Fibroblast of villous mesenchyme (primary cell): ENCODE measurements around the gene TSPO. TPM values are rescaled to one million over a fixed set of nuclear protein-coding genes. Genes with fewer than 3 reads are reported as not detected.

ENCODE experiments used
- DNase-seq: peaks from one replicate; pipeline ENCODE4 v3.0.0-alpha.2; 2010; ENCODE audit warnings: low read depth
- H3K4me3 ChIP-seq: 2 replicates; pipeline ENCODE4 v1.5.1; 2011; ENCODE audit warnings: low read depth, mild to moderate bottlenecking, low read length
- total RNA-seq: library from RNA; depleted of rRNA; stranded (reverse); fragments of >200 nt; gene quantifications from 2 replicates; pipeline ENCODE4 v1.2.3, GENCODE V29; 2012
- TF ChIP-seq, protein P1 (sequence below): IDR thresholded peaks from 2 replicates; pipeline ENCODE4 v1.5.1; 2012; ENCODE audit warnings: low read depth, mild to moderate bottlenecking, low read length; ENCODE audit not compliant: insufficient read depth

TSPO gene
- total RNA-seq, 1 donor = 177 TPM

DNA sequence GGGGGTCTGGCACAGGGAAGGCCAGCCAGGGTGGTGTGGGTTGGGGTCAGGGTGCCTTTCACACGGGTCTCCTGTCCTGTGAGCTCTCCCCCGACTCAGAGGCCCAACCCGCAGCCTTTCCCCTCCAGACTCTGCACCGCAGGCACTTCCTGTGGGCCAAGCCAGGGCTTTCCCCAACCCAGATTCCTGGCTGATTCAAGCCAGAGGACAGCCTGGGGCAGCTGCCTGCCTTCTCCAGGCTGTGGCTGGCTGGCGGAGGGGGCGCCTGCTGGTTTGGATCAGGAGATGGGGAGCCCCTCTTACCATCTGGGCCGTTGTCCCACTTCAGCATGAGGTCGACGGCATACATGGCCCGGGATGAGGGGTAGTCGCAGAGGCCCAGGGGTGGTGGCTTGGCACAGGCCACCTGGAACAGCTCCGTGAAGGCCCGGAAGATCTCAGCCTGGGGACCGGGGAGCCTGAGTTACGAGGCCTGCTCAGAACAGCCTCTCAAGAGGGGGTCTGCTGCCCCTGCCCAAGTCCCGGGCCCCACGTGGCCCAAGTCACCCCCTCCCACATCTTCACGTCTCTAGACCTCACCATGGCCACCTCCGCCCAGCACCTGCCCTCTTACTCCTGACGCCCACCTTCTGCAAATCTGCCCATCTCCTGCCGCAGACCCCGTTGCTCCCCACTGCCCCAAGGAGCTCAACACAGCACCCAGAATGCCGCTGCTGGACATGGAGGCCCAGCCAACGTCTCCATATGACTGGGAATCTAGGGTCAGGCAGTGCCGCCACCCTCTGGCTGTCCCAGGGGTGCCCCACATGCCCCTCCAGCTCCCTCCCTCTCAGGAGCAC lies 17.3 kb downstream of the TSPO start:
- TF ChIP-seq, protein P1, sequence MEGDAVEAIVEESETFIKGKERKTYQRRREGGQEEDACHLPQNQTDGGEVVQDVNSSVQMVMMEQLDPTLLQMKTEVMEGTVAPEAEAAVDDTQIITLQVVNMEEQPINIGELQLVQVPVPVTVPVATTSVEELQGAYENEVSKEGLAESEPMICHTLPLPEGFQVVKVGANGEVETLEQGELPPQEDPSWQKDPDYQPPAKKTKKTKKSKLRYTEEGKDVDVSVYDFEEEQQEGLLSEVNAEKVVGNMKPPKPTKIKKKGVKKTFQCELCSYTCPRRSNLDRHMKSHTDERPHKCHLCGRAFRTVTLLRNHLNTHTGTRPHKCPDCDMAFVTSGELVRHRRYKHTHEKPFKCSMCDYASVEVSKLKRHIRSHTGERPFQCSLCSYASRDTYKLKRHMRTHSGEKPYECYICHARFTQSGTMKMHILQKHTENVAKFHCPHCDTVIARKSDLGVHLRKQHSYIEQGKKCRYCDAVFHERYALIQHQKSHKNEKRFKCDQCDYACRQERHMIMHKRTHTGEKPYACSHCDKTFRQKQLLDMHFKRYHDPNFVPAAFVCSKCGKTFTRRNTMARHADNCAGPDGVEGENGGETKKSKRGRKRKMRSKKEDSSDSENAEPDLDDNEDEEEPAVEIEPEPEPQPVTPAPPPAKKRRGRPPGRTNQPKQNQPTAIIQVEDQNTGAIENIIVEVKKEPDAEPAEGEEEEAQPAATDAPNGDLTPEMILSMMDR = no peak
- peak; percentile 28 for DNase-seq
- H3K4me3 ChIP-seq = no peak overlapping the region

DNA sequence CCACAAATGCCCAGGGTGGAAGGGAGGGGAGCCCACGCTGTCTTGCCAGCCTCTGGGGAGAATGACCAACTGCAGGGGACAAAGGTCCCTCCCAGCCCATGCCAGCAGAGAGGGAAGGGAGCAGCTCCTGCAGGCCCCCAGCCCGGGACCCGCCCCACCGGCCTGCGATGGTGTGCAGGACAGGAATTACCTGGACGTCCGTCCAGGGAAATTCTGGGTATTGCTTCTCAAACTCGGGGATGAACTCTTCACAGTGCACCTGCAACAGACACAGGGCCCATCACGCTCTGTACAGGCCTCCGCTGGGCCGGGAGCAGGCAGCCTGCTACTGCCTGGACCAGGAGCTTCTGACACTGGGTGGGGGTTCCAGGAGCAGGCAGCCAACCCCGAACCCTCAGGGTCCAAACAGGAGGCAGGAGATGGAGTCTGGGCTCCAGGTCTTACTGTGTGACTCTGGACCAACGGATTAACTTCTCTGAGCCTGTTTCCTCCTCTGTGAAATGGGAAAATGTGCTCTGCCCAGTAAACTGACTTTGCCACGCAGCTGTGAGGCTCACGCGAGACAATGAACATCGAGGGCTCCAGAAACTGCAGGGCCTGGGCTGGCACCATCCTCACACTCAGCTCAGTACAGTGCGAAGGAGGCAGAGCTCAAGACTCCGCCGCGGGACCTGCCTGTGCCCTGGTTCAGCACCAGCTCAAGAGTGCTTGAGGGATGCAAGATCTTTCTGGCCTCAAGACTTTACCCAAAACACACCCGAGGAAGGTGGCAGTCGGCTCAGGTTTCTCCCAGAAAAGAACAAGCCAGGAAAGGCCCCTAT lies 18.2 kb downstream of the TSPO start:
- no peak for DNase-seq
- TF ChIP-seq, protein P1 = no peak
- no peak overlapping the region for H3K4me3 ChIP-seq

DNA sequence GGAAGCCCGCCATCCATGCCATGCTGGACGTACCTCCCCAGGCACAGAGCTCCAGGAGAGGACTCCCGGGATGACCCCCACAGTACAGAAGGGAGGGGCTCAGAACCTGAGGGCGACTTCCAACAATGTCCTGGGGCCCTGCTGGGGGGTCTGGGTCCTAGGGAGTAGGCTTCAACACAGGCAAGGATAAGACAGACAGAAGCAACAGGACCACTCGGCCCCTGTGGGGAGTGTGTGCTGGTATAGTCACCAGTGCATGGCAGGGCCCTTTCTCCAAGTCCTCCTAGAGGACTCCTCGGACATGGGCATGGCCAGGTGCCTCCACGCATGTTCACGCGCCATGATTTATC lies 18.7 kb downstream of the TSPO start:
- DNase-seq = no peak
- TF ChIP-seq, protein P1 = no peak
- H3K4me3 ChIP-seq = no peak overlapping the region

DNA sequence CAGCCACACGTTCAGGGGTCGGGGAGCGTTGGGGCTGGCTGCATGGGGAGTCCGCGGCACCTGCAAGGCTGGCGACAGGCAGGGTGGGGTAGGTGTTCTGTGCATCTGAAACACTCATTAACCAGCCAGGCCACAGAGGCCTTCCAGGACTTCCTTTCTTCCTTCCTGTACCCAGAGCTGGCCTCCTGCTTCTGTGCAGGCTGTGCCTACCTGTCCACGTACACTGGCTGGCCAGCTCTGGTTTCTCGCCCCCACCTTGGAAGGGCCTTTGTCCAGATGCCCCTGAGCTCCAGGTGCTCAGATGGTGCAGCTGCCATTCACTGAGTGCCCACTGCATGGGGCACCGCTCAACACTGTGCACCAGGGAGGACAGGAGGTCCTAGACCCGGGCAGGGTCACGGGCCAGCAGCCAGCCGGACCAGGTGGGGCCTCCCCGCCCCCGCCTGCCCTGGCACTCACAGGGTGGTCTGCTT lies 19.7 kb downstream of the TSPO start:
- DNase-seq = no peak
- H3K4me3 ChIP-seq = no peak overlapping the region
- TF ChIP-seq, protein P1 = no peak

DNA sequence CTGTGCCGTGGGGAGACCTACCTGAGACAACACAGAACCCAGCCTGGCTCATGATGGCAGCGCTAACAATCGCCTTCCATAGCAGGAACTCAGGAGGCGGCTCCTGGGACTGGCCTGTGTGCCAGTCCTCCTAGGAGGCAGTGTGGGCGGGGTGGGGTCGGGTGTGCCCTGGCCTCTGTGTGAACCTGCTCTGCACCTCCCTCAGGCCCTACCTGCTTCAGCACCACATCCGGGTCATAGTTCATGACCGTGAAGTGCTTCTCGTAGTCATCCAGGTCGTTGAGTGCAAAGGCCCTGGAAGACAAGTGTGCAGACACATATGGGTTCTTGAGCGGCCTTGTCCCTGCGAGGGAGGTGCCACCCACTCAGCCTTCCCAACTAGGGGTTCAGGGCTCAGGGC lies 20.2 kb downstream of the TSPO start:
- TF ChIP-seq, protein P1 = no peak
- no peak overlapping the region for H3K4me3 ChIP-seq
- no peak for DNase-seq

DNA sequence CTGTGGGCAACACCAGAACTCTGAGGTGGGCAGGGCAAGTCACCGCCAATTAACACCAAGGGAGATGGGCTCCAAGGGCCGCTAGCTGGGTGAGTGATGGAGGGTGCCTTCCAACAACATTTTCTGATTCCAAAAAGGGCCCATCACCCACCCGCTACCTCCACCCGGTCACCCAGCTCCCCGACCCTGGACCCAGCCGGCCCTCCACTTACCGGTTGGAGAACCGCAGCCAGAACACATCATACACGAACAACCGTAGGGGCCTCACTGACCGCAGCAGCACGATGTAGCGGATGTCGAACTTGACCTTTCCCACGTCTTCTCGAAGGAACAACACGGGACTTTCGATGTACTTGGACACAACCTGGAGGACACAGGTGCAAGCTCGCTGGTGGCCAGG lies 20.8 kb downstream of the TSPO start:
- no peak overlapping the region for H3K4me3 ChIP-seq
- TF ChIP-seq, protein P1 = no peak
- no peak for DNase-seq
